K562 (cell line): ENCODE results near the gene TMEM217. TPM values are rescaled to one million over a fixed set of nuclear protein-coding genes. Genes with fewer than 3 reads are reported as not detected.
A peak's percentile ranks its signal among the peaks of the same experiment; 100 is the strongest.

Experiments
- CBX3 ChIP-seq, 2 experiments: IDR thresholded peaks; 1 replicate in 1 of 2; 2 replicates in 1 of 2; pipeline ENCODE4 v1.6.1; 2012; ENCODE audit warnings: inconsistent platforms in 2 of 2, low read length in 2 of 2, borderline replicate concordance in 1 of 2, control low read depth in 1 of 2
- CGGBP1 ChIP-seq: fragments of 250-450 bp; sonication (Bioruptor Pico); IDR thresholded peaks from 2 replicates; pipeline ENCODE4 v1.9.0; 2021; ENCODE audit warnings: mild to moderate bottlenecking
- CLOCK ChIP-seq: fragments of 250-450 bp; sonication (Bioruptor Pico); IDR thresholded peaks from 2 replicates; pipeline ENCODE4 v1.4.0; 2020; ENCODE audit warnings: mild to moderate bottlenecking, moderate library complexity, borderline replicate concordance
- DNMT1 ChIP-seq: fragments of 450-650 bp; IDR thresholded peaks from 2 replicates; pipeline ENCODE4 v1.6.1; 2016; ENCODE audit warnings: antibody characterized with exemption, mild to moderate bottlenecking
- FOS ChIP-seq: IDR thresholded peaks from 3 replicates; pipeline ENCODE4 v1.6.1; 2011; ENCODE audit not compliant: insufficient read length; ENCODE audit errors: extremely low read depth
- KLF1 ChIP-seq: fragments of 450-650 bp; IDR thresholded peaks from 2 replicates; pipeline ENCODE4 v1.6.1; 2016; ENCODE audit warnings: missing genetic modification characterization, missing compliant biosample characterization
- KLF13 ChIP-seq: fragments of 450-650 bp; IDR thresholded peaks from 2 replicates; pipeline ENCODE4 v1.6.1; 2016; ENCODE audit warnings: missing genetic modification characterization, low read depth, mild to moderate bottlenecking, missing compliant biosample characterization, moderate library complexity, borderline replicate concordance
- MED1 ChIP-seq: sonication (generic); formaldehyde crosslinking; IDR thresholded peaks from 2 replicates; pipeline ENCODE4 v1.8.1; 2023; ENCODE audit warnings: missing genetic modification reagents, borderline replicate concordance
- MTF1 ChIP-seq: fragments of 250-450 bp; sonication (Bioruptor Pico); IDR thresholded peaks from 2 replicates; pipeline ENCODE4 v1.9.0; 2021; ENCODE audit warnings: moderate library complexity, mild to moderate bottlenecking, inconsistent platforms, borderline replicate concordance
- MXI1 ChIP-seq: IDR thresholded peaks from 2 replicates; pipeline ENCODE4 v1.6.1; 2011; ENCODE audit warnings: low read depth, mild to moderate bottlenecking, improper control_type of control experiment, low read length
- NCOA4 ChIP-seq: fragments of 450-650 bp; IDR thresholded peaks from 2 replicates; pipeline ENCODE4 v1.6.1; 2018; ENCODE audit warnings: mild to moderate bottlenecking; ENCODE audit not compliant: partially characterized antibody
- PTRF ChIP-seq: fragments of 450-650 bp; IDR thresholded peaks from 2 replicates; pipeline ENCODE4 v1.6.1; 2016; ENCODE audit warnings: mild to moderate bottlenecking, missing genetic modification characterization, missing compliant biosample characterization
- SMAD2 ChIP-seq: fragments of 150-350 bp; IDR thresholded peaks from 2 replicates; pipeline ENCODE4 v1.6.1; 2014; ENCODE audit warnings: low read depth, mild to moderate bottlenecking, low read length
- TAF15 ChIP-seq: fragments of 200-400 bp; formaldehyde crosslinking; IDR thresholded peaks from 2 replicates; pipeline ENCODE4 v1.6.1; 2017; ENCODE audit warnings: mild to moderate bottlenecking, low read depth, low read length, moderate library complexity
- TCF7L2 ChIP-seq: fragments of 150-350 bp; IDR thresholded peaks from 2 replicates; pipeline ENCODE4 v1.6.1; 2016; ENCODE audit warnings: low read depth, mild to moderate bottlenecking, low read length, moderate library complexity
- ZNF398 ChIP-seq: fragments of 250-450 bp; sonication (Bioruptor Pico); IDR thresholded peaks from 2 replicates; pipeline ENCODE4 v1.8.0; 2021; ENCODE audit warnings: moderate library complexity, mild to moderate bottlenecking, inconsistent platforms
- ZNF584 ChIP-seq: fragments of 200-800 bp; sonication (Bioruptor generic); IDR thresholded peaks from 2 replicates; pipeline ENCODE4 v1.6.1; 2016; ENCODE audit warnings: low read depth, mild to moderate bottlenecking, missing genetic modification characterization, missing compliant biosample characterization
- ZNF76 ChIP-seq: fragments of 250-450 bp; sonication (Bioruptor Pico); IDR thresholded peaks from 2 replicates; pipeline ENCODE4 v1.4.0; 2020; ENCODE audit warnings: mild to moderate bottlenecking, moderate library complexity, borderline replicate concordance
- polyA plus RNA-seq, 8 experiments: library from polyadenylated mRNA; depleted of rRNA in 4 of 8; stranded (reverse) in 5 of 8; unstranded in 3 of 8; fragments of >200 nt; fragmentation: Nextera tagmentation in 2 of 8; fragmentation: Illumina TruSeq in 1 of 8; extraction: Ambion mirVana in 2 of 8; extraction: Trizol in 1 of 8; gene quantifications; 2 replicates each; pipeline versions ENCODE4 v1.2.1 to v1.2.3, GENCODE V29; 2011 to 2014; ENCODE audit warnings: inconsistent platforms in 1 of 8, missing spikeins in 1 of 8
- total RNA-seq, 7 experiments: library from RNA; depleted of rRNA in 6 of 7; stranded (reverse); fragments of >200 nt in 6 of 7; fragmentation: Illumina TruSeq in 2 of 7; extraction: Trizol in 2 of 7; gene quantifications; 2 replicates each; pipeline versions ENCODE4 v1.2.1 to v1.2.3, GENCODE V29; 2011 to 2021; ENCODE audit warnings: low replicate concordance in 1 of 7

TMEM217 gene
- total and polyA plus RNA-seq, 9 of the 15 experiments (the other 6 are each of a cell fraction or from before 2014, with no cell fraction given), result 1.3 to 8.0 (median 1.9) TPM

- TF ChIP-seq CBX3 (IDR thresholded peaks at IDR 0.05; ENCODE audit: borderline replicate concordance in 1 of 2, low read length in 2 of 2) (no peak; a peak in 1 of 3 replicates), ZNF398 (CRISPR knock-in tag) (no peak), CGGBP1 (CRISPR knock-in tag) (no peak), TAF15 (no peak), SMAD2 (no peak), MED1 (CRISPR knock-in tag) (no peak), DNMT1 (no peak), MXI1 (peak; percentile 57; the same call in 1 of the 2 replicates), TCF7L2 (no peak), KLF1 (tag) (0 out of 2 replicates have a peak, but pooled peaks have one; percentile 17), PTRF (tag) (peak; percentile 57; the same call in 1 of the 2 replicates), MTF1 (no peak), CLOCK (CRISPR knock-in tag) (no peak), KLF13 (0 out of 2 replicates have a peak, but pooled peaks have one; percentile 62), ZNF584 (peak; percentile 93), FOS (no peak), ZNF76 (peak; percentile 92), NCOA4 (no peak)
Observed at GRCh38 chr6:37182736-37183590, 75.0 kb downstream of the TMEM217 start (continued).
